Stimulated activated CD8-positive, alpha-beta memory T cell treated with anti-CD3 and anti-CD28 coated beads, Interleukin-12 subunit alpha, Interleukin-12 subunit beta, amount 100 ng/mL, for 4 hours (primary cell): ENCODE data around the gene MFGE8.

Experiments
- DNase-seq: peaks from one replicate; pipeline ENCODE4 v3.0.0-alpha.2; 2020; ENCODE audit warnings: low read depth

MFGE8 gene

GRCh38 chr15:88872106-88872505 is 41.1 kb downstream of the MFGE8 start:
- DNase-seq: no peak

DNA sequence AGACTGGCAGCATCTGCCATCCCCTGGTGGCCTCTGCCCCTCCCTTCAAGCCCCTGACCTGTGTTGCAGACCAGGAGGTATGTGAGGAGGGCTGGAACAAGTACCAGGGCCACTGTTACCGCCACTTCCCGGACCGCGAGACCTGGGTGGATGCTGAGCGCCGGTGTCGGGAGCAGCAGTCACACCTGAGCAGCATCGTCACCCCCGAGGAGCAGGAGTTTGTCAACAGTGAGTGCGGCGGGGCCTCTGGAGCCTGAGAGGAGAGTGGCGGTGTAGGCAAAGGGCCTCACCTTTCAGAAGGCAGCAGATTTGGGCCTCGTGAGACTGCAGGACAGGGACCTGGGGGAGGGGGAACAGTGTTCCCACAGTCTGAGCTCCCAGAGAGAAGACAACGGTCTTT is 41.9 kb downstream of the MFGE8 start:
- DNase-seq: no peak

DNA sequence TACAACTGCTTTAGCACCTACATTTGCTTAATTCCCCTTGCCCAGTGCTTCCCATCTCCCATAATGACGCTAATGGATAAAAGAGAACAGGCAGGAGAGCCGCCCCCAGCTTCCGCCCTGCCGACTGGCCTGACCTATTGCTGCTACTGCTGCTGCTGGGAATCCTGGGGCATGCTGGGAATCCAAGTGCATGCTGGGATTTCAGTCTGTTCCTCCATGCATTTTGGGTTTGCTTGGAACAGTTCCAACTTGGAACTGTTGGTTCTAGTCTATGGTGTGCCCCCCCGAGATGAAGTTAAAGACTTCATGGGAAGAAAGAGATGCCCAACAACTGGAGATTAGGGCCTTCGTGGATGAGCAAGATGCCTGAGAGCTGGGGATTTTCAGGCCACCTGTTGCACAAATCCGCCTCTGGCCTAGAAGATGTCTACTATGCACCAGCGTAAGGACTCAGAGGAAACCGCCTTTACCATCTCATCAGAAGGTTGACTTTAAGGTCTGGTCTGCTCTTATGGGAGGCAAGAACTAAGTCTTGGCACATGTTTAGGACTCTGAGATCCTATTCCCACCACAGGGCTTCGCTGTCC is 46.8 kb downstream of the MFGE8 start:
- DNase-seq: no peak

DNA sequence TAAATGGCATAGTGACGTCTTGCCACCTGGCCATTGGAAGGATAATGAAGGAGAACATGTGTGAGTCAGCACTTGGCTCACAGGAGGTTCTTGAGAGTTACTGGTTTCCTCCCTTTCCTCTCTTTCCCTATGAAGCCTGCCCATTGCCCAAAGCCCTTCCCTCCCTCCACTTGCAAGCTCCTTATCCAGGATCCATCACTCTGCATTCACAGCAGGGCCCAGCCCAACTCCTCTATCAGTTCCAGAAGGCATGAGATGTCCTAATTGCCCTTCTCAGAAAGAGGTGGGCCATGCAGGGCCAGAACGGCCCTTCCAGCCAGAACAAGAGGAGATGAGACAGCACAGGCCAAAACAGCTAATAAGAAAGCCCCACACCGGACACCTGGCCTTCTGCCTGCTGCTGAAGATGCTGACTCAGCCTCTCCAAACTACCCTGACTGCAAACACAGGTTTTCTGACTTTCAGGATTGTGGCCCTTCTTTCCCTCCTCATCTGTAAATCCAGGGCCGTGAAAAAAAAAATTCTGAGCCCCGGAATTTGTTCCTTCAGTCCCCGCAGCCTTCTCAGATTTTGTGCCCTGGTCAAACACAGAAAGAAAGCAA is 47.6 kb downstream of the MFGE8 start:
- no peak for DNase-seq

DNA sequence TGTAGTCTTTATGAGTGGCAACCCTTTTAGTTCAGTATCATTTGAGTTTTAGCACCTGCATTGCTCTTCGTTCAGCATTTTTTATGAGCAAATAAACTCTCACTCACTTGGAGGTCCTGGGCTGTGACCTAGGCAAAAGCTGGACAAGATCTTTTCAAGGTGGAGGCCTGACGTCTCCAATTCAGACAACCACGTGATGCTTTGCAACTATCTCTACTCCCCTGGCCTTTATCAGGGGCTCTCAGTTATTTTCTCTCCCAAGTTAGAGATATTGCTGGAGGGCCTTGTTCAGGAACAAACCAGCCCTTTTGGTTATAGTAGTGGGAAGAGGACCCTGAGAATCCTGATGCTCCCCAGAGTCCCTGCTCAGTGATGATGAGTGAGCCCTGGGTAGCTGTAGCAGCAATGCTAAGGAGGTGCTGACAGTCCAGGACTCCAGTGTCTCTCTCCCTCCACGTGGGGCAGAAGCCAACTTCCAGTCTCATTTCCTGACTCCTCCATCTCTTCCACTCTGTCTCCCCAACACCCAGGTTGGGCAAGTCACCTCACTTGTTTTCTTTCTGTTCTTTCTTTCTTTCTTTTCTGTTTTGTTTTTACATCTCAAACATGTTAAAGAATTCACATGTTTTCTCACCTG is 48.2 kb downstream of the MFGE8 start:
- DNase-seq: no peak

GRCh38 chr15:88863412-88863811 is 49.8 kb downstream of the MFGE8 start:
- DNase-seq: no peak

DNA sequence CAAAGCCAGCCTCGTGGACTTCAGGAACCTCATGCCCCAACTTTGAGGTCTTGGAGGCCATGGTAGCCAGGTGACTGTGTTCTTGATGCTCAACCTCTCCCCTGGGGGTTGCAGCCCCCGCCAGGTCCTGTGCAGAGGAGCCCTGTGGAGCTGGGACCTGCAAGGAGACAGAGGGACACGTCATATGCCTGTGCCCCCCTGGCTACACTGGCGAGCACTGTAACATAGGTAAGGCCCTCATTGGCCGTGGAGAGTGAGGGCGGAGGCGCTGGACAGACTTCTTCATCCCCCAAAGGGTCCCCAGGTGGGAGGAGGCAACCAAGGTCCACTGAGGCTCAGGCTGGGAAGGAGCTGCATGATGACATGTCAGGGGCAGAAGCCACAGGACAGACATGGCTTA is 53.0 kb downstream of the MFGE8 start:
- DNase-seq: no peak

DNA sequence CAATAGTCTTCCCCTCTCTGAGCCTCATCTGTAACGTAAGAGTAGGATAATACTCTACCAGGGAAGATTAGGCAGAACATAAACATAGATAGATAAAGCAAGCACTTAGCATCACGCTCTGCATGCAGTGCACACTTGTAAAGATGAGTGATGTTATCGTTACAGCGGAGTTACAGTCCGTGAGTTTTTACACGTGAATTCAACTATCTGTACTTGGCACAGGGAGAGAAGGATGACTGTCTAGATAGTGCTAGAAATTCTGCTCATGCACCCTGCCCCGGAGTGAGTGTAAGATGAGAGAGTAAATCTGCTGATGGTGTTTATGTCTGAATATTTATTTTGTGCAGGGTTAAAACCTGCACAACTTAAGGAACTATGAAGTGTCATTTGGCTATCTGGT is 53.6 kb downstream of the MFGE8 start:
- DNase-seq: no peak

GRCh38 chr15:88858934-88859333 is 54.2 kb downstream of the MFGE8 start:
- no peak for DNase-seq

- no peak for DNase-seq
Observed at GRCh38 chr15:88852476-88852875, 60.7 kb downstream of the MFGE8 start.

DNA sequence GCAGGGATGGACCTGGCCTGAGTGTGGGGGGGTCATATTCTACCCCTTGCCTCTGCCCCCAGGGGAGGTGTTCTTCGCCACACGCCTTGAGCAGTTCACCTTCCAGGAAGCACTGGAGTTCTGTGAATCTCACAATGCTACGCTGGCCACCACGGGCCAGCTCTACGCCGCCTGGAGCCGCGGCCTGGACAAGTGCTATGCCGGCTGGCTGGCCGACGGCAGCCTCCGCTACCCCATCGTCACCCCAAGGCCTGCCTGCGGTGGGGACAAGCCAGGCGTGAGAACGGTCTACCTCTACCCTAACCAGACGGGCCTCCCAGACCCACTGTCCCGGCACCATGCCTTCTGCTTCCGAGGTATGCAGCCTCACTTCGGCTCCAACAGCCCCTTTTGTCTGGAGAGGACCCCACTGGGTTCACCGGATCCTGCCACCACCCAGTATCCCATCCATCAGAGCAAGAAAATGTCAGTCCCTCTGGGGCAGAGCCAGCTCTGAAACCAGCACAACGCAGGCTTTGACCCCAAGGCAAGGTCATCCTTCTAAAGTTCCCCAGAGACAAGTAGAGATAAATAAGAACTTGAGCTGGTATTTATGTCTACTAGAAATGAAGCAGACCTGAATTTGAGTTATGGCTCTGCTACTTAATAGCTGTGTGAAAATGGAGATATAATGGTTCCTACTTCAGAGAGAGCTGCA is 63.7 kb downstream of the MFGE8 start:
- no peak for DNase-seq
